ENCODE results near the gene VTCN1.

Gene VTCN1

GRCh38 chr1:117208580-117208979 lies 2.1 kb downstream of the VTCN1 start:
- no peak for DNase-seq

DNA sequence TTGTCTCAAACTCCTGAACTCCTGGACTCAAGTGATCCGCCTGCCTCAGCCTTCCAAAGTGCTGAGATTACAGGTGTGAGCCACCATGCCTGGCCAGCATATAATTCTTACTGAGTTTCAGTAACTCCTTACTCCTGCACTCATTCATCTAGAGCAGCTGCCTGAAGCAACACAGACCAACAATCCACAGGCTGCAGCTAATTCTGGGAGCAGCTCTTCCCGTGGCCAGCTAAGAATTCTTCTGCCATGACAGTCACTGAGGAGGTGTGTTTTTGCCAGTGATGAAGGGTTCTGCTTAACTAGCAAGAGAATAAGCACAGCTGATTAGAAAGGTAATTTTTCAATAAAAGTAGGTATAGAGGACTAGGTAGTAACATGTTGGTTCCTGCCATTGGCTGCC lies 5.4 kb downstream of the VTCN1 start:
- DNase-seq = no peak

DNA sequence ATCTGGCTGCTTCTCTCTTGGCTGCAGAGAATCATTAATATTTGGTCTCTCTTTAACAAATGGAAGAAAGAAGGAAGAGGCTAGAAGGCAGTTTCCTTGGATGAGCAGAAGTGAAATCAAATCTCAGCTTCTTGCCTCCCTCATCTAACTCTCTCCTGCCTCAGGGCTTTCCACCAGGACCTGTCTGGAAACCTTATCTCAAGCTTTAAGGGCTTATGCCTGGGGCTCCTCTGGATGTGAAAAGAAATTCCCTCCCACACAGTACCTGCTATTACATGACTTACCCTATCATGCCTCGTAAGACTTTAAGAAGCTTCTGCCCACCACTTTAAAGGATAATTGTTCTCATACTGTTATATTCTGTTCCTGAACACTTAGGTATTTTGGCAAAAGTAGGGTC lies 8.9 kb downstream of the VTCN1 start:
- DNase-seq = no peak

DNA sequence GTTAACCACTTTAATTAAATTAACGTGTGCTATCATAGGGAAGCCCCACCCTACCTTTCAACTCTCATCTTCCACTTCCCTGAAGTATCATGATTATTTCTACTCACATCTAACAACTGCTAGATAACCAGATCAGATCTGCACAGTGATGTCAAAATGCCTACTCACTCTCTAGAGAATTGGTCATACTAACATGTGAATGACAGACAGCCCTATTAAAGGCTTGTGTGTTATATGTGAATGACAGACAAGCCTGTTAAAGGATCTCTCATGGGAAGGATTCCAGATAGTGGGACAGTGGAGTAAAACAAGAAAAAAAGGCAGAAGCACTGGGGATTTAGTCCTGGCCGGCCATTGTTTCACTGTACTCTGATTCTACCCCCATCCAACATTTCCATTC lies 12.6 kb downstream of the VTCN1 start:
- no peak for DNase-seq

- no peak for DNase-seq
These were observed 21.0 kb downstream of the VTCN1 start for GRCh38 chr1:117189726-117190125.

- no peak for DNase-seq
These were observed 21.8 kb downstream of the VTCN1 start for GRCh38 chr1:117188816-117189437.

- no peak for DNase-seq
These were observed 22.4 kb downstream of the VTCN1 start for GRCh38 chr1:117188170-117188815.

DNA sequence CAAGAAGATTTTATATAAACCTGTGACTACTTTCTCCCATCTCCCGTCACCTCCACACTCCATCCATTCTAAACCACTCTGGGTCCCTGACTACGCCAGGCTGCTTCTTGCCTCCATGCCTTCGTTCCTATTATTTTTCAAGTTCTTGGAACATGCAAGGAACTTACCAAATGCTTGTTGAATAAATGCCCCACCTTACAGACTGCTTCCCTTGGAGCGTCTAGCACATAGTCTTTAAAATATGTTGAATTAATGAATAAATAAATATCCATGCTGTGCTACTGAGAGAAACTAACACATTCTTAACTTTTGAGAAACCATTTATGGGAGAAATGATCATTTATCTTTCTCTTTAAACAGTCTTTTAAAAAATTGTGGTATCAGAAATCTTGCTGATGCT lies 27.6 kb downstream of the VTCN1 start:
- DNase-seq = no peak

- DNase-seq = no peak
These were observed 28.4 kb downstream of the VTCN1 start for GRCh38 chr1:117182319-117182718.

DNA sequence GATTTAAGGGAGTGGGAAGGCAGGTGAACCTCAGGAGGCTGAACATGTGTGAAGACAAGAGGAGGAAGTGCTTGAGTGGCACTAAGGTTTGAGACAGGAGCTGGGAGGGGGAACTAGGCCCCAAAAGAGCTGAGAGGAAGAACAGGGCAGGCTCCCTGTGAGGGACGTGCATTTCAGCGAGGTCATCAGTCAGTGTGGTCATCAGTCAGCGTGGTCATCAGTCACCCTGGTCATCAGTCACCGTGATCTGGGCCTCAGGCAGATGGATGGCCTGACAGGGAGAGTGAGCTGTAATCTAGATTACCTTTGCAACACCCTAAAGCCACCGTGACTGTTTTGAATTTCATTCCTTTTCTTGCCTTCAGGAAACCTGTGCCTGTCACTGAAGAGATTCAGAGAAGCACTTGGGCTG lies 29.1 kb downstream of the VTCN1 start:
- no peak for DNase-seq

DNA sequence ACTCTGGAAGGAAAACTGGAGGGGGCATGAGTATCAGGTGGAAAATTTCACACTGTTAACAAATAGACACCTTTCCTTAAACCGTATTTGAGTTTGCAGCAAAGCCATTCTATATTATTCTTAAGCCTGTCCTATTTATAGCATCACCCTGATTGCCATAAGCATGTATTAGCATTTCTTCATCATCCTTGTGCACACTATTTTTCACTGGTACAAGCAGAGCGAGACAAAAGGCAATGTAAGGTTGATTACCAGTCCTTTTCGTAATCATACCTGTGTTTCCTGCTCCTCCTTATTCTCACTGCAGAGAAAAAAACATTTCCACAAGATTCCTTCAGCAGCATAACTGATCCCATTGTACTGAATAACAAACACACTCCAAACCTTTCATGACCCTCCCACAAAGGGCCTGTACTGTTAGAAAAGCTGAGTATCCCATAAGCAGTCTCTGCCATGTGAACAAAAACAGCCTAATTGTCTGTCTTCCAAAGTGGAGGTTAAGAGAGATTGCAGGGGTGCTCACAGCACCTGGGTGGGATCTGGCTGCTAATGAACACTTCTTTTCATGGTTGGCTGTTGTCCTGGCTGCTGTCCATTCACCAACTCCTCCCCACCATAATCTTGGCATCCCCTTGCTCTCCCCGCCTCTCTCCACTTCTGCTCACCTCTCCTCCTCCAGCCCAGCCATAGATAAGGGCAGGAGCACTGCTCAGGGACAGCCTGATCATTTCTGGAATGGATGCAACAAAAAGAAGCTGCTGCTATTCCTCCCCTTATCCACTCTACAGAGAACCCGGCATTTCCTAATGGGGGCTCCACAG lies 30.4 kb downstream of the VTCN1 start:
- DNase-seq = no peak

GRCh38 chr1:117179471-117179870 lies 31.3 kb downstream of the VTCN1 start:
- DNase-seq = no peak

DNA sequence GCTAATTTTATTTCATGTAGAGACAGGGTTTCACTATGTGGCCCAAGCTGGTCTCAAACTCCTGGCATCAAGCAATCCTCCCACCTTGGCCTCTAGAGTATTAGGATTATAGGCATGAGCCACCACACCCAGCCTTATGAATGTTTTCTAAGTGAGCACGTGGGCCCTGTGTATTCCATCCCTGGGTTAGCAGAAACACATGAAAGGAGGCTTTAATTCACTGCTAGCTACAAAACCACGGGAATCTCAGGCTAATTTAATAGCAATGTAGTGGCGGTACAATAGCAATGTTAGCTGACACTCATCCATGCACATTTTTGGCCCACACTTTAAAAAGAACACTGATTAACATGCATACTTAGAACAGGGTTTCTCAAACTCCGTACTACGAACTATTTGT lies 32.0 kb downstream of the VTCN1 start:
- no peak for DNase-seq

DNA sequence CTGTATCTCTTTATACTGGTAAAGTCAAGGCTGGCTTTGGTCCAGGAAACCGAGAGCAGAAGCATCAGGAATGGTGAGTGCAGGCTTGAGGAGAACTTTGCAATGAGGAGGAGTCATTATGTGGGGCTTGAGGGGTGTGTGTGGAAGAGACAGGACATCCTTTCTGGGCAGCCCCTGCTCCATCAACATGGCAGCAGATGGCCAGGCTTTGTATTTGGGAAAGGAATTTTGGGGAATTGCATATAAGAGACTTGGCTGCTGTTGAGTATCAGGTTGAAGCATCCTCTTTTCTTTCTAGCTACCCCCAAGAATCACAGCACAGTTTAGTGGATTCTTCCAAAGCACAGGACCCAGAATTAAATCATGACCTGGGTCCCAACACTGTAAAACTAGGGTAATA lies 33.4 kb downstream of the VTCN1 start:
- DNase-seq = no peak

DNA sequence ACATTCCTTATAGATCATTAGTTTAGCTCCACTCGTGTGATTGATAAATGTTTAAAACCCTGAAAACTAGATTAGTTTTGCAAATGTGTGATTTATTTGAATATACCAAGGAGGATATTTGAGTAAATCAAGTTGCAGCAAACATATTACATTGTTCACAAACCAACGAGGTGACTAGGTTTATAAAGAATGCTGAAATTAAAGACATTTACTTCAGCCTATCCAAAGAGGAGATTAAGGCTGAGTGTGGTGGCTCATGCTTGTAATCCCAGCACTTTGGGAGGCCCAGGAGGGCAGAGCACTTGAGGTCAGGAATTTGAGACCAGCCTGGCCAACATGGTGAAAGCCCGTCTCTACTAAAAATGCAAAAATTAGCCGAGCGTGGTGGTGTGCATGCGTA lies 34.1 kb downstream of the VTCN1 start:
- DNase-seq = no peak

- no peak for DNase-seq
These were observed 35.9 kb downstream of the VTCN1 start for GRCh38 chr1:117174851-117175250.

DNA sequence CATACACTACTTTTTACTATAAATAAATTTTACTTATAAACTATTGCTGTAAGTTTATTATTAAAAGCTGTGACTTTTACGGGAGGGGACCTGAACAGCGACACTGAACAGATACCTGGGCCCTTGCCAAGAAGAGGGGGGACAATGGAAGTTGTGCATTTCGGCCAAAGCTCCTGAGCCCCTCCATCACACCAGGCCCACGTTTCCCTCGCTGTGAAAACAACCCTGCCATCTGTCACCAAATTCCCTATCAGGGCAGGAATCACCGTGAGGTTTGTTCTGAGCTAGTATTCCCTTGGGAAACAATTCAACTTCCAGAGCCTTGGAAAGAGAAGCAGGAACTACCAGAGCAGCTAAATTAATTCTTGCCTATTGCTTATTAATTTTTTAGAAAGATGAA lies 37.0 kb downstream of the VTCN1 start:
- no peak for DNase-seq

DNA sequence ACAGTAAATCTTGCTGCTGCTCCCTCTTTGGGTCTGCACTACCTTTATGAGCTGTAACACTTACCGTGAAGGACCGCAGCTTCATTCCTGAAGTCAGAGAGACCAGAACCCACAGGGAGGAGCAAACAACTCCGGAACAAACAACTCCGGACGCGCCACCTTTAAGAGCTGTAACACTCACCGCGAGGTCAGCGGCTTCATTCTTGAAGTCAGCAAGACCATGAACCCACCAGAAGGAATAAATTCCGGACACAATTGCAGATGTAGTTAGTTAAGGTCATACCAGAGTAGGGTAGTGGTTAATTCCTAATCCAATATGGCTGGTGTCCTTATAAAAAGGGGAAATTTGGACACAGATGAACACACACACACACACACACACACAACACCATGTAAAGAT lies 37.7 kb downstream of the VTCN1 start:
- no peak for DNase-seq

- no peak for DNase-seq
These were observed 38.7 kb downstream of the VTCN1 start for GRCh38 chr1:117171900-117172511.

- DNase-seq = no peak
These were observed 40.7 kb downstream of the VTCN1 start for GRCh38 chr1:117169871-117170596.

- no peak for DNase-seq
These were observed 43.3 kb downstream of the VTCN1 start for GRCh38 chr1:117167402-117167801.

- no peak for DNase-seq
These were observed 44.7 kb downstream of the VTCN1 start for GRCh38 chr1:117166076-117166475.

- no peak for DNase-seq
These were observed 46.5 kb downstream of the VTCN1 start for GRCh38 chr1:117164209-117164608.

Measured in Kasumi-1 (cell line).